GM19328 (cell line): ENCODE data around the gene TIMM22.
"Not testable (repeated sequence)": the region's sequence is repeated elsewhere in the genome, so short reads cannot be mapped to it uniquely, and the experiment has no call there.

Experiments
- ATAC-seq: cut with Tn5 transposase; IDR thresholded peaks from one replicate; pipeline ENCODE4 v1.9.1; 2021; ENCODE audit warnings: mild to moderate bottlenecking, moderate library complexity; ENCODE audit not compliant: unreplicated experiment

Gene TIMM22

DNA sequence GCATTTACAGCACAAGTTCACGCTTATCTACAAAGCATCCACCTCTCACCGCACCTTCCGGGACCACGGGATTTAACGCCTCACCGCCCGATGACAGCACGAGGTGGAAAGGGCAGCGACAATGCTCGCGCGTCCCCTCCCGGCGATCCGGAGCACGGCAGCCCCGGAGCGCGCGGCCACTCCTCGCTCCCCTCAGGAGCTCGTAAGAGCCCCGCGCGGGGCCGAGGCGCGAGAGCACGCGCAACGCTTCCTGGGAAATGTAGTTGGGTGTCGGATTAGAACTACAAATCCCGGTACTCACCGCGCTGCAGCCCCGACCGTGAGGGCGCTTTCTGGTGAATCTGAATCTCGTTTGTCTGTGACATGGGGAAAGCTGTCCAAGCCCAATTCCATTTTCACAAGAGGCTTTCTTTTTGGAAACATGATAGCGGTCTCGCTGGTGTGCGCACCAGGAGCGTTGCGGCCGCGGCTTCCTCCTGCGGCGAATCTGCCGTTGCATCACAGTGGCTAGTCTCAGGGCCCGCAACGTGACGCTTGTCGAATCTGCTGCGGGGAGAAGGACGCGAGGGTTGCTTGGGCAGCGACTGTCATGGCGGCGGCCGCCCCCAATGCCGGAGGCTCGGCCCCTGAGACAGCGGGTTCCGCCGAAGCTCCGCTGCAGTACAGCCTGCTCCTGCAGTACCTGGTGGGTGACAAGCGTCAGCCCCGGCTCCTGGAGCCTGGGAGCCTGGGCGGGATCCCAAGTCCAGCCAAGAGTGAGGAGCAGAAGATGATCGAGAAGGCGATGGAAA lies at the start of gene TIMM22:
Gene TIMM22 (plus strand): TSS at position 576 of the 791 bp plus-strand sequence. CDS start 14 bp downstream, at position 590.
- ATAC-seq: peak; percentile 94

DNA sequence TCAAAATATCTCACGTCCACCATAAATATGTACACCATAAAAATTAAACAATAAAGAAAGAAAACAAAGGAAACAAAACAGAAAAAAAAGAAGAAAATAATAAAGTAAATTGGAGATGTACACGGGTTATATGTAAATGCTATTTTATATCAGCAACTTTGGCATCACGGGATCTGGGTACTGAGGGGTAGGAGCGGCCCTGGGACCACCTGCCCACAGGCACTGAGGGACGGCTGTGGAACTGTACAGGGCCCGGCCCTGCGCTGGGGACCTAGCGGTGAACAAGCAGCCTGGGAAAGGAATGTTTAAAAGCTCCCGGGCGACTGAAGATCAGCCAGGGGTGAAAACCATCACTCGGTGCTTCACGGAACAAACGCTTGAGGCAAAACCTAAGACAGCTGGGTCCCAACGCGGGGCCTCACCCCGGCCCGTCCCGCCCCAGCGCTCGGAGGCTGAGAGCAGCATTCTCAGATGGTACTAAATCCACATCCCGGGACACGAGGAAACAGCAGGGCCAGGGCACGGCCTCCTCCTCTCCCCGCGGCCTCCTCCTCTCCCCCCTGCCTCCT lies 48.6 kb upstream of the TIMM22 start:
- no peak for ATAC-seq

DNA sequence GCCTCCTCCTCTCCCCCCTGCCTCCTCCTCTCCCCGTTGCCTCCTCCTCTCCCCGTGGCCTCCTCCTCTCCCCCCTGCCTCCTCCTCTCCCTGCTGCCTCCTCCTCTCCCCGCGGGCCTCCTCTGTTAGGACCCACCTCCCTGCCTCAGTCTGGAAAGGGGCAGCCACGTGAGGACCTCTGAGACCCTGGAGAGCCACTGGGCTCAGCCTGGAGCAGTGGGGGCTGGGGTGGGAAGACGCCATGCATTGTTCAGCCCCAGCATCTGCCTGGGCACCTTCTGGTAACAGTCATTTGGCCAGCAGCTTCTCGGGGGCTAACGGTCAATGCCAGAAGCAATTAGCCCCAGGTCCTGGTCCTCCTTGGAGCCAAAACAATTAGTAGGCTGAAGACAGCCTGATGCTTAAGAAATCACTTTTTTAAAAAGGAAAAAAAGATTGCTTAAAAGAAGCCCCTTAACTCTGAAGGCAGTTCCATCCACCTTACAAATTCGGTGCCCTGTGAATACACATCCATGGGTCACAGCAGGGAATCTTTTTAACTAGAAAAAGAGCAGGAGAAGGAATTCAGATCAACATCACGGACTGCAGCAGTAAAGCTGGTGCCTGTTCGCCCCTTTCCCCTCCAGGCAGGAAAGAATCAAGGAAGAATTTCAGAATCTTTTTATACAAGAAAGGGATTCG lies 47.2 kb upstream of the TIMM22 start:
- no peak for ATAC-seq

DNA sequence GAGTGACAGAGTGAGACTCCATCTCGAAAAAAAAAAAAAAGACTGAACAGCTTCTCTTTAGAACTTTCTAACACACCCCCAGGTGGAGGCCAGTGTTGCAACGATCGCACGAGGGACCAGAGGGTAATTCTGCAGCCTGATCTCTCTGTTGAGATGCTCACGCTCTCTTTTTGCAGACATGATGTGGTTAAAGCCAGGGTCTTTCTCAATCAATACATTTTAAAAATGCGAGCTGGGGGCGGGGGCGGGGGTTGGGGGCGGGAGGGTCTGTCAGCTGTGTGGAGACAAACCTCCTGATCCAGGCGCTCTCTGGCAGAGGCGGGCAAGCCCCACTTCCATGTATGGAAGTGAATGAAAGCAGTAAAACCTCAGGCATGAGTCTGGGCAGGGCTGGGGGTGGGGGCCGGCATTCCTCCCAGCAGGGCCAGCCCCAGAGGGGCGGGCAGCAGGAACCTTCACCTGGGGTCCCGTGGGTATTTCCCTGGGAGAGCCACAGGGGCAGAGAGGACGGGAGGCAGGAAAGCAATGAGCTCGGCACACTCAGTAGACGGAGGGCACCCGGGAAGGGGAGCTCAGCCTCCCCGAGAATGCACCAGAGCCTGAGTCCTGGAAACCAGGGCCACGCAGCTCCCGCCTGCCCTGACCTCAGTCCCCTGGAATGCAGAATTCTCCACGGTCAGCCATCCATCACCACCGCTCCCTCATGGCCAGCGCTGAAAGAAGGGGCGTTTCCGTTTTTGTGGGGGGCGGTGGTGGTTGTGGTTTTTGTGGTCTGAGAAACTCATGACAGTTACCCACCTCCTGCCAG lies 45.4 kb upstream of the TIMM22 start:
- ATAC-seq: no peak

DNA sequence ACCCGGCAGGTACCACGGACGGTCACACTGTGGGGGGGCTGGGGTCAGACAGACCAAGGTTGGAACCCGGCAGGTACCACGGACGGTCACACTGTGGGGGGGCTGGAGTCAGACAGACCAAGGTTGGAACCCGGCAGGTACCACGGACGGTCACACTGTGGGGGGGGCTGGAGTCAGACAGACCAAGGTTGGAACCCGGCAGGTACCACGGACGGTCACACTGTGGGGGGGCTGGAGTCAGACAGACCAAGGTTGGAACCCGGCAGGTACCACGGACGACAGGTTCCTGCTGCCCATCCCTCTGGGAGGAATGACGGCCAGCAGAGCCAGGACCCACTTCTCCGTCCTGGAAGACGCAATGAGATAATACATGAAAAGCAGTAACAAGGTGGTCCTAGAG lies 44.3 kb upstream of the TIMM22 start:
- ATAC-seq: not testable (repeated sequence)

DNA sequence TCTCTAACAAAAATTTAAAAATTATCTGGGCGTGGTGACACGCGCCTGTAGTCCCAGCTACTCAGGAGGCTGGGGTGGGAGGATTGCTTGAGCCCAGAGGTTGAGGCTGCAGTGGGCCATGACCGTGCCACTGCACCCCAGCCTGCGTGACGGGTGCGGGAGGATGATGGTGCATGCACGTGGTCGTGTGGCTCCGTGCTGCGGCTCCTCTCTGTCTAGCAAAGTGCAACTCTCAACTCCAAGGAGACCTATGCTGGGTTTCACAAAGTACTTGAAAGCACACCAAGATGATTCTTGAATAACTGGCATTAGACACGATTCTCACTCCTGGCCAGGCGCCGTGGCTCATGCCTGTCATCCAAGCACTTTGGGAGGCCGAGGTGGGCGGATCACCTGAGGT lies 43.2 kb upstream of the TIMM22 start:
- no peak for ATAC-seq

DNA sequence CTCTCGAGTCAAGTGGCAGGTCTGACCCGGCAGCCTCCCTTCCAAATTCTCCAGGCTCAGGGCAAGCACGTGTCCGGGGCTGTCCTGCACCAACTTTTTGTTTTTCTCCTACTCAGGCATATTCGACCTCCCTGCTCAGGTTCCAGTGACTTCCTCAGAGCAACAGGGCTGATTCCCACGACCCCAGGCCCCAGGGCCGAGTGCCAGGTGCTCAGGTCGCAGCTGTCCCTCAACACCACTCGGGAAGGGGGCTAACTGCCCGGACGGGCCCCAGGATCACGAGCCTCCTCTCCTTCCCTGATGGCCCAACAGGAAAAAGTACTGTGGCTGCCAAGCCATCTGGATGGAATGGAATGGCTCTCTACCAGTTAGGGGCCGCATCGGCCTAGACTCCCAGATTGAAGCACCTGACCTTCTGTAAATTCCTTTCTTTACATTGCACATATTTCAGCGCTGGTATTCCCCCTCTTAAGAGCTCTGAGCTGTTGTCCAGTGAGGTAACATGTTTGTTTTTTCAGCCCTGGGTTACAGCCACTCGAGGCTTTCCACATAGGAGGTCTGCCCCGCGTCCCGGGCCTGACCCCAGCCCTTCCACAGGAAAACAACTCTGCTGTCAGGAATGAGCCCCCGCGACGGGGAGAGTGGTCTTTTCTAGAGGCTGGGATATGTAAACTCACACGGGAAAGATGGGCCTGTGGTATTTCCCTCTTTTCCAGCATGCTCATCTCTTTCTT lies 42.3 kb upstream of the TIMM22 start:
- no peak for ATAC-seq

DNA sequence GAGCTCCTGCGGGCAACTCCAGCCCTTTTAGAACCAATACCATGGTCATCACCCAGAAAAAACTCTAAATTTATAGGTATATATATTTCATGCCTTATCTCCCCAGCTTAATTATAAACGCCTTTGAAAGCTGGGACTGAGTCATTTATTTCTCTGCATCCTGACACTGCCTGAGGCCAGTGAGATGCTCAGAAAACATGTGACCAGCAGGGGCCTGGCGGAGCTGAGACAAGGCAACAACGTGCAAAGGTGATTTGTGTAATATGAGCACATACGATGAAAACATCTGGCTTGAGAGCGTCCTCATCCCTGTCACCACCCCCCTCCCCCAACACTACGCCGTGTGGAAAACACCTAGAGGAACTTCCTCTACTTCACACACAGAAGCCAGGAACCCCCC lies 40.0 kb upstream of the TIMM22 start:
- ATAC-seq: no peak

DNA sequence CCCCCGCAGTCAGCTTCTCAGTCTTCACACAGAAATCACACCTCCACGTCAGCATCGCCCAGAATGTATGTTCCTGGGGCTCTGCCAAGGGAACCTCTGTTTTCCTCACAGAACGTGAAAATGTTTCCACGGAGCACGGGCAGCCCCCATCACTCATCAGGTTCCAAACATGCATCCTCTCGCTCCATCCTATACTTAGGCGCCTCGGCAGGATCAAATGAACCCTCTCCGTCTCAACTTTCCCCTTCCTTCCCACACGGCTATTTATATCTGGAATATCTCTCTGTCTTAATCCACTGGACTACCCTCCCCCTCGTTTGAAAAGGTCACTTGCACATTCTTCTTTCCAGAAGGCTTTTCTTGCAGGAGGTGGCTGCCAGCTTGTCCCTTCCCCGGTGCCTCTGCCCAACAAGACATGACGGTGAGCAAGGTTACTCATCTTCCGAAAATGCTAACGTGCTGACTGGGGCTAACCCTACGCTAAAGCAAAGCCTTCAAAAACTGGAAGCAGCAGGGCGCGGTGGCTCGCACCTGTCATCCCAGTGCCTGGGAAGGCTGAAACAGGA lies 39.0 kb upstream of the TIMM22 start:
- no peak for ATAC-seq

DNA sequence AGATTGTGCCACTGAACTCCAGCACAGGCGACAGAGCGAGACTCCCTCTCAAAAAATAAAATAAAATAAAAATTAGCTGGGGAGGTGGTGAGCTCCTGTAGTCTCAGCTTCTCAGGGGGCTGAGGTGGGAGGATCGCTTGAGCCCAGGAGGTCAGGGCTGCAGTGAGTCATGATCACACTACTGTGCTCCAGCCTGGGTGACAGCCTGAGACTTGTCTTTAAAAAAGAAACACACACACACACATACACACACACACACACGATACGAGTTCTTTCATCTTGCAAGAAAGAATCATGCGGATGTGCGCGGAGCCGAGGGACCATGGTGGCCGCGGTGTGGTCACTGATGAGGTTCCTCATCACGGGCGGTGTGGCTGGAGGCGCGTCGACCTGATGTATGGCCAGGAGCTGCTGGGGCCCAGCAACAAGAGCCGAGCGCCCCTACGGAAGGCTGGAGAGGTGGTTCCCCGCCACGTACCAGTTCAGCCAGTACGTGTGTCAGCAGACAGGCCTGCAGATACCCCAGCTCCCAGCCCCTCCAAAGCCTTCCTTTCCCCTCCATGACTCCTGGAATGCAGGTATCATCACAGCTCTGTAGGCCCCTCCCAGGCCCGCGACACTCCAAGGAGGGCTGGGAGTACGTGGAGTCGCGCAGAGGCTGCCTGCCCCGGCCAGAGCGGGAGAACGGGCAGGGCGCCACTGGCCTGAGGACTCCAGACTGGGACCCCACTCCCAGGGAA lies 38.0 kb upstream of the TIMM22 start:
- ATAC-seq: no peak

DNA sequence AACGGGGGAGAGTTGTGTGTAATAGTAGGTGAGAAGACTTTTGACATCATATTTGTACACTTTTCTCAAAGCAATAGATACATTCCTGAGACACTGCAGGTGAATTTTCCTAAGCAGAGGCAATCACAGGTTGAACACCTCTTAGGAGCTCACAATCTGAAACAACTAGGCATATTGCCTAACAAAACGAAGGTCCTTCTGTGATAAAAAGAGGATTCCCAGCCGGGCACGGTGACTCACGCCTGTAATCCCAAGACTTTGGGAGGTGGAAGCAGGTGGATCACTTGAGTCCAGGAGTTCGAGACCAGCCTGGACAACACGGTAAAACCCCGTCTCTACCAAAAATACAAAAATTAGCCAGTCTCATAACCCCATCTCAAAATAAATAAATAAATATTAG lies 34.8 kb upstream of the TIMM22 start:
- ATAC-seq: no peak

DNA sequence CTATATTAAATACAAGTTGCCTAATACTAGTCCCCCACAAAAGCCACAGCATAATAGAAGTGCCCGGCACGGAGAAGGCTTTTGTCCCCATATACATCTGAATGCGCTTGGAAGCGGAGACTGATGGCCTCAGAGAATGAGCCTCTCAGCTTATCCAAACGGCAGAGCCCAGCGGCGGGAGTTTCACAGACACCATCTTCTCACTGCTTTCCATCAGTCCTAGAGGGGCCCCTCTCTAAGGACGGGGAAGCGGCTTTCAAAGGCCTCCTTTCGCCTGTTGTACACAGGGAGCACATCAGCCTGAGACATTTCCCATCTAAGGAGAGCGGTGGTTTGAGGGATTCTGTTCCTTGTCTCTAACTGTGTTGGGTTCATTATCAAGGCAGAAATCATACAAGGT lies 34.3 kb upstream of the TIMM22 start:
- no peak for ATAC-seq

DNA sequence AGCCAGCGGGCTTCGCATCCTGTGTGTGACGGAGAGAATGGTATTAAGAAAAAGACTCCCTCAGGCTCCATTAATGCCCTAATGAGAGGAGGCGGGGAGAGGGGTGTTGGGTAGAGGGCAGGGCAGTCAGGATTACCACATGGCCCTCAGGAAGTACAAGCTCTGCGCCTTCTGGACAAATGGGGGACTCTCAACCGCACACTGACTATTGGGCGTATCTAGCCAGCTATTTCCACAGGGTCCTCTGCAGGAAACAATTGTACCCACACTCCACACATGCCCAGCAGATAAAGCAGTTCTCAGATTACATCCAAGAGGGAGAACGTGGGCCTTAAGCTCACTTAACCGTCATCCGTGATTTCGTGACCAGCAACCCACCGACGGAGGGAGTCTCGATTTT lies 32.1 kb upstream of the TIMM22 start:
- ATAC-seq: no peak

DNA sequence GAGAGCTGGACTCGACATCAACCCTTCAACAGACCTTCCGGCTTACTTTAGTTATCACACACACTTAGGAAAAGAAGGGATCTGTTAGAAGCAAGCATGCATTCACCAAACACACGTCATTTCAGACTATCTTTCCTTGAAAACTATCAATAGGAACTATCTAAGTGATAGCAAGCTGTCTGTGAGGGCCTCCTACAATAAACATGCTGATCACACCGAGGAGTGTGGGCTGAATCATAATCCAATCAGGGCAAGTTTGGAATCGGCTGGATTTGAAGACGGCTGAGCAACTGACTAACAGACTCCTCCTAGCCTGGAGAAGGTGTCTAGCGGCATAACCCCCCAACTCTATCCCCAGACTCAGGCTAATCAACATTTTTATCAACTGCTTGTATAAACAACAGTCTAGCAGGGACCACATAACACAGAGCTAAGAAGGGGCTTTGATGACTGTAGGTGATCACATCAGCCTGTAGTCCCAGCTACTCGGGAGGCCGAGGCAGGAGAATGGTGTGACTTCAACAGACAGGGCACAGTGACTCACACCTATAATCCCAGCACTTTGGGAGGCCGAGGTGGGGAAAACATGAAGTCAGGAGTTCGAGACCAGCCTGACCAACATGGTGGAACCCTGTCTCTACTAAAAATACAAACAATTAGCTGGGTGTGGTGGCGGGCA lies 31.5 kb upstream of the TIMM22 start:
- ATAC-seq: no peak

DNA sequence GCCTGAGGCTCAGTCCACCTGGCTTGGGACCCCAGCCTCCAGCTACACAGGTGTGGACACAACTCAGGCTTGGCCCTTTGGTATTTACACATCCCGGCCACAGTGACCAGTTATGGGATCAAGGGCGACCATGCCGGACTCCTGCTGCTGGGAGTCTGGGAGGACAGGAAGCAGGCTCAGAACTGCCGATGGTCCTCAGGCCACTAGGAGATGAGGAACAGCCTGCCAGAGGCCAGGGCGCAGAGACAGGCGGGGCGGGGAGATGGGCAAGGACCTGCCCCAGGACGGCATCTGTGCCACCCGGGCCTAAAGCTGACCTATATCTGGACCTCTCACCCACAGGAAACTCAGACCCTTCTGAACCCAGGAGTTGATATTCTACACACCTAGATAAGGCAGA lies 29.8 kb upstream of the TIMM22 start:
- no peak for ATAC-seq

DNA sequence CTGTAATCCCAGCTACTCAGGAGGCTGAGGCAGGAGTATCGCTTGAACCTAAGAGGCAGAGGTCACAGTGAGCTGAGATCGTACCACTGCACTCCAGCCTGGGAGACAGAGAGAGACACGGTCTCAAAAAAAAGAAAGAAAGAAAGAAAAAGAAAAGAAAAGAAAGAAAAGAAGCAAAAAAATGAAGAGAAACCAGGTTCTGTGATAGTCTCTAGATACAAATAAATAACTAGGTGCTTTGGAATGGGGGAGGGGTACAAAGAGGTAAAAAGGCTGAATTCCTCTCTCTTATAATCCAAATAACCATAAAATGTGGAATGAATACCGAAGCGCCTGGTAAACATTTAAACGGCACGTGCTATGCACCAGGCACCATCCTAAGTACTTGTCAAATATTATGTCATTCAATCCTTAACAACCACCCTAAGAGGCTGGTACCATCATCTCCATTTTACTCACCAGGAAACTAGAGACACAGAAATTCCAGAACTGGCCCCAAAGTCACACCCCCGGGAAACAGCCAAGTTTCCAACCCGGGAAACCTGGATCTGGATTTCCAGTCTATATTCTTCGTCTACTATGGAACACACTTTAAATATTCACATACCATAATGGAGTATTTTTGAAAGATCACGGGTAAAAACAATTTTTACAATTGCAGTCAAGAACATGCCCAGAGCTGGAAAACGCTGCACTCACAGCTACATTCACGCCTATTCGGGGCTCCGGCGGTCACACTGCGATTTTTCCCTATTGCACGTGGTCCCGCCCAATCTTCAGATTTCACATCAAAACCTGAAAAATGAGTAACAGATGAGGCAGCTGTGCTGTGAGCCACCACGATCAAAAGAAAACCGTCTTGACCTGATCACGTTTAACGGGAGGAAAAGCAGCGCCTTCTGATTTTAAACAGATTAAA lies 27.9 kb upstream of the TIMM22 start:
- no peak for ATAC-seq

DNA sequence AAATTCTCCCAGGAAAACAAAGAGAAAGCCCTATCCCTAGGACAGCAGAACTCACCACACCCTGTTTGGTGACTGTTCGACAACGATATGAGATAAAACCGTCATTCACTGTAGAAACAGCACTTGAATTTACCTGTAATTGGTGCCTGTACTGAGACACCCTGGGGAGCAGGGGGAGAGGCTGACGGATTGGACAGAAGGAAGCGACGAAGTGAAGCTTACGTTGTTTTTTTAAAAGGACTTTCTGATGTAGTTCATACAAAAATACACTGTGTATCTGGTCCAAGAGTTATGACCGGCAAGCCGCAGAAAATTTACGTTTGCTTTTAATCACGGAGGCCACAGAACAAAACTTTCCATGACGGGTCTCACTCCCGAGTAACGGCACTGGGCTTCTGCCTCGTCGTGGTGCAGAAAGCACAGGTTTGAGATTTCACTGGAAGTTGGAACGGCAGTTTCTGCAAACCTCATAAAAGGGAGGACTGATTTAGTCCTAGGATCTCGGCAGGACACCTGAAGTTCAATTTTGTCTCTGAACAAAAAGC lies 27.0 kb upstream of the TIMM22 start:
- ATAC-seq: no peak

DNA sequence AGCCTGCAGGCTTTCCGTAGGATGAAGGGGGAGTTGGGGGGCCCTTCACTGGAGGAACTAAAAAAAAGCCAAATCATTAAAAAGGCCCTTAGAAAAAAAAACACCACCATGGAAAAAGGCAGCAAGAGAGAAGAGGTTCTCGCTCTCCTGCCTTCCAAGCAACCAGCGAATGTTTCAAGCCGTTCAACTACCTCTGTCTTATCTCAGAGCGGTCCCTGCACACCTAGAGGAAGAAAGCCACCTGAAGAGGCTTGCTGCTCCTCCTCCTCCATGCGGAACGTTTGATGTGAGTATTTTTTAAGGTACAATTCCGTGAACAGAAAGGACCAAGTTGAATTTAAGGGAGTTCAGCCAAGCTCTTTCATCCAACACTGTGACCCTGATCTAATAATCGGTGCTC lies 26.6 kb upstream of the TIMM22 start:
- no peak for ATAC-seq
